ENCODE results near the gene CDC42. TPM values are rescaled to one million over a fixed set of nuclear protein-coding genes. Genes with fewer than 3 reads are reported as not detected.

CDC42 gene
- total and polyA plus RNA-seq, 9 of the 15 experiments (the other 6 are each of a cell fraction or from before 2014, with no cell fraction given) = 186 to 398 (median 325) TPM

DNA sequence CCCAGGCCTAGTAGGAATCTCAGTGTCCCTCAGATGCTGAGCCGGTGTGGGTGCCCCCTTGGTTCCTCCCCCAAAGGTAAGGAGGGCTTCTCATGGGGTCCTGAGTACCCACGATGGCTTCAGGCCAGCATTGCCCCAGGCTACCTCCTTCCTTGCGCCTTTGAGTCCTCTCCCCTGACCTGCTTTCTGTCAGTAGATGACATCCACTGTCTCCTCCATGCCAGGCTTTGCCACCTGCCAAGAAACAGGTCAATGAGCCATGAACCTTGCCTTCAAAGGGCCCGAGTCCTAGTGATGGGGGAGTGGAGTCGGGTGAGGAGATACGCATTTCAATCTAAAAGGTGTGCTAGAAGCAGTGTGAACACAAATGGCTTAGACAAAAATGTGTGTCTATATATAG, 74.7 kb downstream of the CDC42 start (continued):
- no peak for TF ChIP-seq ZBTB17 (CRISPR knock-in tag; IDR thresholded peaks at IDR 0.05)
- no peak for TF ChIP-seq ETV1 (tag; conservative IDR thresholded peaks at IDR 0.05; ENCODE audit: low read depth)
- TF ChIP-seq HLTF (IDR thresholded peaks at IDR 0.05) = no peak
- TF ChIP-seq NCOA4 (IDR thresholded peaks at IDR 0.05; ENCODE audit: partially characterized antibody) = no peak
- TF ChIP-seq CREBBP (IDR thresholded peaks at IDR 0.05; ENCODE audit: low read depth, low read length) = no peak

DNA sequence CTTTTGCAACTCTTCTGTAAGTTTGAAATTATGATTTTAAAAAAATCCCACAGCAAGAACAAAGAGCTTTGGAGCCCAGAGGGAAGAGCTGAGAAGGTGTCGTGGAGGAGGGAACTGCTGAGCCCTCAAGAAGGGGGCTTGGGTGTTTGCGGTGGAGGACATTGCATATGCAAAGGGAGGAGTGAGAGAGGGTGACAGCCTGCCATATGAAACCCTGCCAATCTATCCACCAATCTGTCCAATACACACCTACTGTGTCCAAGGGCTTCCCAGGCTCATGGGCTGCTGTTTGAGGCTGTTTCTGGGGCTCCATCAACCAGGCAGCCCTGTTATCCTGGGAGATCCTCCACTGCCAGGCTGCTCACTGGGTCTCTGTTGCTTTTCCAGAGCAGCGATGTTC, 75.2 kb downstream of the CDC42 start:
- in situ Hi-C loops (cut with MboI) = no loop called here
- H3K27ac ChIP-seq (ENCODE audit: extremely low read depth, low read depth, low read length) = no peak overlapping the region
- no TSS peak for BruUV-seq (replicated peaks)
- H3K4me3 ChIP-seq = no peak overlapping the region
- H4K20me1 ChIP-seq (replicated peaks; ENCODE audit: control insufficient read depth, insufficient read depth, low read length) = peaks cover 30% of the 10 kb centered on the region
- WGBS (ENCODE audit: insufficient coverage, low coverage, missing lambda C conversion rate) = 29% methylated on average over 3 of the region's 3 CpGs
- H3K9ac ChIP-seq (ENCODE audit: insufficient read depth in 1 of 2, low read depth in 2 of 2, low read length in 2 of 2) = no peak overlapping the region
- no peaks in the 10 kb centered on the region for H3K79me2 ChIP-seq (ENCODE audit: control insufficient read depth, insufficient read depth, low read length)
- intact Hi-C loops (cut with micrococcal nuclease) = no loop called here
- no peak overlapping the region for H3K4me2 ChIP-seq (ENCODE audit: insufficient read depth, low read length)
- no peak overlapping the region for H2AFZ ChIP-seq (ENCODE audit: low read depth, low read length)
- H3K9me3 ChIP-seq (replicated peaks; ENCODE audit: control insufficient read depth, insufficient read depth, low read depth, low read length) = no peaks in the 10 kb centered on the region
- no peaks in the 10 kb centered on the region for H3K9me1 ChIP-seq (ENCODE audit: control insufficient read depth, insufficient read depth, low read length)
- ATAC-seq = no peak
- no peaks in the 10 kb centered on the region for H3K36me3 ChIP-seq (ENCODE audit: control insufficient read depth, insufficient read depth, low read length)
- DNase-seq (ENCODE audit: extremely low read depth in 1 of 4, low spot score in 3 of 4) = no peak
- ChIA-PET CTCF (ENCODE audit: low intra/inter-chr PET ratio) (interaction anchor here (0.7 kb wide), 1 partner anchor 512 kb away, joined by 3 read pairs; no protein-coding TSS in a partner anchor), POLR2A (interaction anchor here (0.6 kb wide), 2 partner anchors 12 to 94 kb away, joined by 3 read pairs; no protein-coding TSS in a partner anchor)
- peaks cover 0 to 28% of the 10 kb centered on the region in 2 experiments; a peak in 3 of 5 replicates for H3K27me3 ChIP-seq (ENCODE audit: control insufficient read depth in 2 of 2, insufficient read depth in 2 of 2, low read length in 2 of 2)
- peaks cover 0 to 22% of the 10 kb centered on the region in 2 experiments; a peak in 2 of 5 replicates for H3K4me1 ChIP-seq (replicated peaks in 1 of 2; ENCODE audit: control insufficient read depth in 2 of 2, insufficient read depth in 2 of 2, low read length in 2 of 2)
- no peak for FAIRE-seq
- no peak for TF ChIP-seq ZNF217 (CRISPR knock-in tag; IDR thresholded peaks at IDR 0.05)
- no peak for TF ChIP-seq PHF21A (IDR thresholded peaks at IDR 0.05; ENCODE audit: borderline replicate concordance, low read depth)
- TF ChIP-seq MCM5 (IDR thresholded peaks at IDR 0.05; ENCODE audit: low read depth) = no peak
- no peak for TF ChIP-seq FOSL1 (tag; conservative IDR thresholded peaks at IDR 0.05)
- no peak for TF ChIP-seq ZNF239 (CRISPR knock-in tag; IDR thresholded peaks at IDR 0.05)
- TF ChIP-seq RBM25 (IDR thresholded peaks at IDR 0.05; ENCODE audit: low read depth, low read length, severe bottlenecking) = no peak
- no peak for TF ChIP-seq TCF7 (IDR thresholded peaks at IDR 0.05; ENCODE audit: borderline replicate concordance)
- TF ChIP-seq ZNF146 (CRISPR knock-in tag; IDR thresholded peaks at IDR 0.05; ENCODE audit: unreplicated experiment) = no peak
- TF ChIP-seq, protein P1, sequence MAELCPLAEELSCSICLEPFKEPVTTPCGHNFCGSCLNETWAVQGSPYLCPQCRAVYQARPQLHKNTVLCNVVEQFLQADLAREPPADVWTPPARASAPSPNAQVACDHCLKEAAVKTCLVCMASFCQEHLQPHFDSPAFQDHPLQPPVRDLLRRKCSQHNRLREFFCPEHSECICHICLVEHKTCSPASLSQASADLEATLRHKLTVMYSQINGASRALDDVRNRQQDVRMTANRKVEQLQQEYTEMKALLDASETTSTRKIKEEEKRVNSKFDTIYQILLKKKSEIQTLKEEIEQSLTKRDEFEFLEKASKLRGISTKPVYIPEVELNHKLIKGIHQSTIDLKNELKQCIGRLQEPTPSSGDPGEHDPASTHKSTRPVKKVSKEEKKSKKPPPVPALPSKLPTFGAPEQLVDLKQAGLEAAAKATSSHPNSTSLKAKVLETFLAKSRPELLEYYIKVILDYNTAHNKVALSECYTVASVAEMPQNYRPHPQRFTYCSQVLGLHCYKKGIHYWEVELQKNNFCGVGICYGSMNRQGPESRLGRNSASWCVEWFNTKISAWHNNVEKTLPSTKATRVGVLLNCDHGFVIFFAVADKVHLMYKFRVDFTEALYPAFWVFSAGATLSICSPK (IDR thresholded peaks at IDR 0.05; ENCODE audit: borderline replicate concordance) = no peak
- TF ChIP-seq ZNF699 (CRISPR knock-in tag; IDR thresholded peaks at IDR 0.05; ENCODE audit: insufficient replicate concordance) = no peak
- TF ChIP-seq ETV5 (CRISPR knock-in tag; IDR thresholded peaks at IDR 0.05; ENCODE audit: low read depth) = no peak
- TF ChIP-seq, protein P2, sequence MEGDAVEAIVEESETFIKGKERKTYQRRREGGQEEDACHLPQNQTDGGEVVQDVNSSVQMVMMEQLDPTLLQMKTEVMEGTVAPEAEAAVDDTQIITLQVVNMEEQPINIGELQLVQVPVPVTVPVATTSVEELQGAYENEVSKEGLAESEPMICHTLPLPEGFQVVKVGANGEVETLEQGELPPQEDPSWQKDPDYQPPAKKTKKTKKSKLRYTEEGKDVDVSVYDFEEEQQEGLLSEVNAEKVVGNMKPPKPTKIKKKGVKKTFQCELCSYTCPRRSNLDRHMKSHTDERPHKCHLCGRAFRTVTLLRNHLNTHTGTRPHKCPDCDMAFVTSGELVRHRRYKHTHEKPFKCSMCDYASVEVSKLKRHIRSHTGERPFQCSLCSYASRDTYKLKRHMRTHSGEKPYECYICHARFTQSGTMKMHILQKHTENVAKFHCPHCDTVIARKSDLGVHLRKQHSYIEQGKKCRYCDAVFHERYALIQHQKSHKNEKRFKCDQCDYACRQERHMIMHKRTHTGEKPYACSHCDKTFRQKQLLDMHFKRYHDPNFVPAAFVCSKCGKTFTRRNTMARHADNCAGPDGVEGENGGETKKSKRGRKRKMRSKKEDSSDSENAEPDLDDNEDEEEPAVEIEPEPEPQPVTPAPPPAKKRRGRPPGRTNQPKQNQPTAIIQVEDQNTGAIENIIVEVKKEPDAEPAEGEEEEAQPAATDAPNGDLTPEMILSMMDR (IDR thresholded peaks at IDR 0.05 in 2 of 3, conservative IDR thresholded peaks at IDR 0.05 in 1 of 3; ENCODE audit: insufficient read depth in 2 of 3, low read depth in 1 of 3, low read length in 3 of 3) = no peak
